Fibroblast of lung (primary cell): ENCODE results near the gene GAA.

ENCODE experiments used
- EZH2 ChIP-seq: IDR thresholded peaks from 2 replicates; pipeline ENCODE4 v1.5.1; 2012; ENCODE audit warnings: low read length, control low read depth, mild to moderate bottlenecking; ENCODE audit errors: missing control alignments
- TF ChIP-seq, protein P1 (sequence below), 2 donors: IDR thresholded peaks in 1 of 2; conservative IDR thresholded peaks in 1 of 2; 1 replicate in 1 of 2; 2 replicates in 1 of 2; pipeline ENCODE4 v1.5.1; 2011 to 2012; ENCODE audit warnings: low read length in 2 of 2, control low read depth in 1 of 2, inconsistent platforms in 1 of 2, low read depth in 1 of 2, mild to moderate bottlenecking in 1 of 2

DNA sequence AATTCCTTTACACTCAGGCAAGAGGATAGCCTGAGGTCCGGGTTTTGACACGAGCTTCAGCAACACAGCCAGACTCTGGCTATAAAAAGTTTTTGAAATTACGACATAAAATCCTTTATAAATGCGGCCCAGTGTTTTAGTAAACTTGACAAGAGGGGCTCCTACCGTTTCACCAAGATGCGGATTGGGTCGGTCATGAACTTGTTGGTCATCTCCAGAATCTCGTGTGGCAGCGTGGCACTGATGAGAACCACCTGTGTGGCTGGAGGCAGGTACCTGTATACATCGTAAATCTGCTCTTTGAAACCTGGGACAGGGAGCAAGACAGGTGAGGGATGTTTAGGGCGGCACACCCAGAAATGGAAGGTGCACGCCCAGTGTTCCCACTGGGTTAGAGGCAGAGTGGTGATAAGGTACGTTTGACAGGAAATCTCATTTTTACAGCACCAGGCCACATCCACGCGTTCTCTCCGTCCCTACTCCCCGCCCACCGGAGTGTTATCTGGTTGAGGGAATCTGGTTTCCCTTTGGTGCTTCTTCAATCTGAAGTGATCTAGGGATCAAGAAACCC lies 37.6 kb downstream of the GAA start:
- no peak for TF ChIP-seq EZH2
- TF ChIP-seq, protein P1, sequence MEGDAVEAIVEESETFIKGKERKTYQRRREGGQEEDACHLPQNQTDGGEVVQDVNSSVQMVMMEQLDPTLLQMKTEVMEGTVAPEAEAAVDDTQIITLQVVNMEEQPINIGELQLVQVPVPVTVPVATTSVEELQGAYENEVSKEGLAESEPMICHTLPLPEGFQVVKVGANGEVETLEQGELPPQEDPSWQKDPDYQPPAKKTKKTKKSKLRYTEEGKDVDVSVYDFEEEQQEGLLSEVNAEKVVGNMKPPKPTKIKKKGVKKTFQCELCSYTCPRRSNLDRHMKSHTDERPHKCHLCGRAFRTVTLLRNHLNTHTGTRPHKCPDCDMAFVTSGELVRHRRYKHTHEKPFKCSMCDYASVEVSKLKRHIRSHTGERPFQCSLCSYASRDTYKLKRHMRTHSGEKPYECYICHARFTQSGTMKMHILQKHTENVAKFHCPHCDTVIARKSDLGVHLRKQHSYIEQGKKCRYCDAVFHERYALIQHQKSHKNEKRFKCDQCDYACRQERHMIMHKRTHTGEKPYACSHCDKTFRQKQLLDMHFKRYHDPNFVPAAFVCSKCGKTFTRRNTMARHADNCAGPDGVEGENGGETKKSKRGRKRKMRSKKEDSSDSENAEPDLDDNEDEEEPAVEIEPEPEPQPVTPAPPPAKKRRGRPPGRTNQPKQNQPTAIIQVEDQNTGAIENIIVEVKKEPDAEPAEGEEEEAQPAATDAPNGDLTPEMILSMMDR (conservative IDR thresholded peaks at IDR 0.05 in 1 of 2, IDR thresholded peaks at IDR 0.05 in 1 of 2; ENCODE audit: low read depth in 1 of 2, low read length in 2 of 2) = no peak
